ENCODE results near the gene IL17REL. TPM values are rescaled to one million over a fixed set of nuclear protein-coding genes. Genes with fewer than 3 reads are reported as not detected.
"Not testable (repeated sequence)": the region's sequence is repeated elsewhere in the genome, so short reads cannot be mapped to it uniquely, and the experiment has no call there.

Gene IL17REL
- total RNA-seq, 4 donors from 2014 or later = not detected

DNA sequence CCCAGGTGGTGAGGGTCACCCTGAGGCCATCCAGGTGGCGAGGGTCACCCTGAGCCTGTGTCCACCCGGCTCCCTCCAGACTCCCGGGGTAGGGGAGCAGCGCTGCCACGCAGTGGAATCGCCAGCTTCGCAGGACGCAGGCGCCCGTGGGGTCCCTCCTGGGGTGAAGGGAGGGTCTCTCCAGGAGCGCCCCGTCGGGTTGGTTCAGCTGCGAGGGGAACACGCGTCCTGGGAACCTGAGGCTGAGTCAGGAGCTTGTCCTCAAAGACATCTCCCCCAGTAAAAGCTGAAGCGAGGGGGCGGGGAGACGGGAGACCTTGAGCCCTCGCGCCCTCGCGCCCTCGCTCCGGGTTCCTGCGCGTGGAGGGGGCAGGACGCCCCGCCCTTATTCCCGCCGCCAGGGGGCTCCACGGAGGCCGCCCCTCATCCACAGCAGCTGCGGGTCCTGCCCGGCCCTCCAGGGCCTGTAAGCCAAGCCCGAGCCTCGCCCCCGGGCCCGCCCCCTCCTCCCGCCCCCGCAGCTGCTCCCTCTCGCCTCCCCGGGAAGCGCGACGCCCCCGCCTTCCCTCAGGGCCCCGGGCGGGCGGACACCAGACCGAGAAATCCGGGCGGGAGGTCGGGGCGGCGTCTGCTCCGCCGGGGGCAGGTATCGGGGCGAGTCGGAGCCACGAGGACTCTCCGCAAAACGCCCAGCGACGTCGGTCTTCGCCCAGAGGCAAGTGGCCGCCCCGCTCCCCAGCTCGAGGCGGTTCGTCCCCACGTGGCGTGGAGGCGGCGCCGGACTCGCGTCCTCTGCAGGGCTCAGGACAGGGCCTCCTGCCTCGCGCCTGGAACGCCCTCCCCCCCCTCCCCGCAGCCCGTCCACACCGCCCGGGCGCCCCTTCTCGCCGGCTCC lies 29.2 kb downstream of the IL17REL start:
- 10% methylated on average over 4 of the region's 90 CpGs; no CpG with 5 or more reads in 1 of the 2 donors for WGBS, 2 donors
- Histone ChIP-seq H3K27ac (no peak overlapping the region), H3K9me3 (no peaks in the 10 kb centered on the region), H3K4me3 (replicated peaks in 1 of 3) (peak overlapping the region in 1 of 3 donors; percentile 21), H3K36me3 (no peaks in the 10 kb centered on the region), H3K4me1 (peaks cover 6 to 10% of the 10 kb centered on the region in 2 donors), H3K27me3 (no peaks in the 10 kb centered on the region)
- no peak for TF ChIP-seq POLR2A (IDR thresholded peaks at IDR 0.05)
- TF ChIP-seq, protein P1, sequence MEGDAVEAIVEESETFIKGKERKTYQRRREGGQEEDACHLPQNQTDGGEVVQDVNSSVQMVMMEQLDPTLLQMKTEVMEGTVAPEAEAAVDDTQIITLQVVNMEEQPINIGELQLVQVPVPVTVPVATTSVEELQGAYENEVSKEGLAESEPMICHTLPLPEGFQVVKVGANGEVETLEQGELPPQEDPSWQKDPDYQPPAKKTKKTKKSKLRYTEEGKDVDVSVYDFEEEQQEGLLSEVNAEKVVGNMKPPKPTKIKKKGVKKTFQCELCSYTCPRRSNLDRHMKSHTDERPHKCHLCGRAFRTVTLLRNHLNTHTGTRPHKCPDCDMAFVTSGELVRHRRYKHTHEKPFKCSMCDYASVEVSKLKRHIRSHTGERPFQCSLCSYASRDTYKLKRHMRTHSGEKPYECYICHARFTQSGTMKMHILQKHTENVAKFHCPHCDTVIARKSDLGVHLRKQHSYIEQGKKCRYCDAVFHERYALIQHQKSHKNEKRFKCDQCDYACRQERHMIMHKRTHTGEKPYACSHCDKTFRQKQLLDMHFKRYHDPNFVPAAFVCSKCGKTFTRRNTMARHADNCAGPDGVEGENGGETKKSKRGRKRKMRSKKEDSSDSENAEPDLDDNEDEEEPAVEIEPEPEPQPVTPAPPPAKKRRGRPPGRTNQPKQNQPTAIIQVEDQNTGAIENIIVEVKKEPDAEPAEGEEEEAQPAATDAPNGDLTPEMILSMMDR (IDR thresholded peaks at IDR 0.05) = peak in 1 of 6 experiments; percentile 34
- intact Hi-C loops (cut with DNase I) = no loop called here
- no peak for DNase-seq

- 94 to 97% methylated on average over 7 of the region's 7 CpGs for WGBS, 2 donors
- H3K4me1 ChIP-seq; H3K27me3 ChIP-seq; DNase-seq; H3K27ac ChIP-seq; H3K36me3 ChIP-seq; H3K4me3 ChIP-seq (replicated peaks in 1 of 3); intact Hi-C loops (cut with DNase I); H3K9me3 ChIP-seq: not testable (repeated sequence)
These were observed 30.8 kb downstream of the IL17REL start for GRCh38 chr22:49981799-49982198.

GRCh38 chr22:49979587-49980264 lies 32.8 kb downstream of the IL17REL start:
- Histone ChIP-seq H3K27me3 (no peaks in the 10 kb centered on the region), H3K36me3 (no peaks in the 10 kb centered on the region), H3K9me3 (no peaks in the 10 kb centered on the region), H3K4me1 (peaks cover 6 to 10% of the 10 kb centered on the region in 2 donors), H3K27ac (no peak overlapping the region), H3K4me3 (replicated peaks in 1 of 3) (no peak overlapping the region)
- peak in 1 of 2 donors; percentile 49 for DNase-seq
- 49 to 60% methylated on average over 7 of the region's 7 CpGs for WGBS, 2 donors
- TF ChIP-seq POLR2A (IDR thresholded peaks at IDR 0.05) = no peak
- TF ChIP-seq, protein P1 (IDR thresholded peaks at IDR 0.05) = peak; percentile 17 to 66 (median 43)
- intact Hi-C loops (cut with DNase I) = no loop called here

GRCh38 chr22:49977578-49977977 lies 35.0 kb downstream of the IL17REL start:
- no peak overlapping the region for H3K4me3 ChIP-seq (replicated peaks in 1 of 3)
- H3K27me3 ChIP-seq = no peaks in the 10 kb centered on the region
- intact Hi-C loops (cut with DNase I) = no loop called here
- DNase-seq = no peak
- 86 to 87% methylated on average over 14 of the region's 14 CpGs for WGBS, 2 donors
- TF ChIP-seq, protein P1 (IDR thresholded peaks at IDR 0.05) = no peak
- TF ChIP-seq POLR2A (IDR thresholded peaks at IDR 0.05) = no peak
- H3K9me3 ChIP-seq = no peaks in the 10 kb centered on the region
- no peak overlapping the region for H3K27ac ChIP-seq
- no peaks in the 10 kb centered on the region for H3K36me3 ChIP-seq
- H3K4me1 ChIP-seq = peaks cover under 1 to 1% of the 10 kb centered on the region in 2 donors

DNA sequence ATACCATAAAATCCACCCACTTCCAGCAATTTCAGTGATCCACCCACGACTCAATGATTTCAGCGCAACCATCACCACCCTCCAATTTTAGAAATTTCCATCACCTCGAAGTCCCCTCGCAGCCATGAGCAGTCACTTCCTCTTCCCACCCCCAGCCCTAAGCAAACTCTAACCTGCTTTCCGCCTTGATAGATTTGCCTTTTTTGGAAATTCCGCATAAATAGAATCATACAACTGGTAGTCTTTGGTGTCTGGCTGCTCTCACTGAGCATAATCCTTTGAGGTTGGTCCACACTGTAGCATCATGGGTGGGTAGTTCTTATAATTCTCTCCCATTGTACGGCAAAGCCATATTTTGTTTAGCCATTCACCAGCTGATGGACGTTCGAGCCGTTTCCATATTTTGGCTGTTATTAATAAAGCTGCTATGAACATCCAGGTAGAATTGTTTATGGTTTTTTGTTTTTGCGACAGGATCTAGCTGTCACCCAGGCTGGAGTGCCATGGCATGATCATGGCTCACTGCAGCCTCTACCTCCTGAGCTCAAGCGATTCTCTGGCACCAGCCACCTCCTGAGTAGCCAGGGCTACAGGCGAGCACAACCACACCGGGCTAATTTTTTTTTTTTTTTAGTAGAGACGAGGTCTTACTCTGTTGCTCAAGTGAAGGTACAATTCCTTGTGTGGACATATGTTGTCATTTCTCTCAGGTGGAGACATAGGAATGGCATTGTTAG lies 36.0 kb downstream of the IL17REL start:
- Histone ChIP-seq H3K4me1 (peaks cover 10 to 11% of the 10 kb centered on the region in 2 donors), H3K9me3 (no peaks in the 10 kb centered on the region), H3K27me3 (no peaks in the 10 kb centered on the region), H3K4me3 (replicated peaks in 1 of 3) (no peak overlapping the region), H3K36me3 (no peaks in the 10 kb centered on the region), H3K27ac (no peak overlapping the region)
- no peak for DNase-seq
- WGBS, 2 donors = 68 to 78% methylated on average over 15 of the region's 15 CpGs
- TF ChIP-seq POLR2A (IDR thresholded peaks at IDR 0.05) = no peak
- TF ChIP-seq, protein P1 (IDR thresholded peaks at IDR 0.05) = no peak
- intact Hi-C loops (cut with DNase I) = no loop called here
